ENCODE measurements around the gene ZBED2. TPM values are rescaled to one million over a fixed set of nuclear protein-coding genes. Genes with fewer than 3 reads are reported as not detected.

Gene ZBED2
- total and polyA plus RNA-seq, 2 experiments from 2014 or later = not detected

- no peak for TF ChIP-seq REST (IDR thresholded peaks at IDR 0.05; ENCODE audit: unreplicated experiment)
- no peak for TF ChIP-seq STAT1 (IDR thresholded peaks at IDR 0.05; ENCODE audit: unreplicated experiment)
- no peak for TF ChIP-seq ZNF331 (CRISPR knock-in tag; IDR thresholded peaks at IDR 0.05; ENCODE audit: low read depth)
These were observed 5.6 kb downstream of the ZBED2 start (continued) for GRCh38 chr3:111589303-111590142.

GRCh38 chr3:111588527-111588926, 6.6 kb downstream of the ZBED2 start:
- H3K4me1 ChIP-seq (ENCODE audit: insufficient read depth) = no peaks in the 10 kb centered on the region
- no peaks in the 10 kb centered on the region for H4K20me1 ChIP-seq (replicated peaks; ENCODE audit: insufficient read depth)
- peaks cover 24% of the 10 kb centered on the region for H3K9me3 Mint-ChIP-seq
- H3K36me3 Mint-ChIP-seq (ENCODE audit: low read depth) = peaks cover 9% of the 10 kb centered on the region; the same call in 2 of the 3 replicates
- no peak overlapping the region for H3K27ac Mint-ChIP-seq
- no peaks in the 10 kb centered on the region for H3K79me2 ChIP-seq (replicated peaks; ENCODE audit: insufficient read depth)
- no peaks in the 10 kb centered on the region for H3F3A ChIP-seq (replicated peaks; ENCODE audit: low read depth)
- no peak overlapping the region for H2AFZ ChIP-seq
- H3K27me3 Mint-ChIP-seq (ENCODE audit: insufficient read depth, low read depth, poor library complexity) = no peaks in the 10 kb centered on the region
- ATAC-seq (no peak), DNase-seq (ENCODE audit: low spot score) (no peak)
- H3K27me3 ChIP-seq (ENCODE audit: insufficient read depth) = no peaks in the 10 kb centered on the region
- peaks cover 3% of the 10 kb centered on the region; the same call in 1 of the 2 replicates for H3K9me2 ChIP-seq (ENCODE audit: insufficient read depth)
- no peak overlapping the region for H3K4me3 ChIP-seq
- H3K4me1 Mint-ChIP-seq = no peaks in the 10 kb centered on the region; the same call in 2 of the 3 replicates
- no peaks in the 10 kb centered on the region for H3K36me3 ChIP-seq (ENCODE audit: insufficient read depth)
- no peak overlapping the region for H3K4me2 ChIP-seq
- no peak overlapping the region for H3K4me3 Mint-ChIP-seq
- H3K27ac ChIP-seq (ENCODE audit: low read depth) = no peak overlapping the region
- TF ChIP-seq NANOG (IDR thresholded peaks at IDR 0.05; ENCODE audit: borderline replicate concordance) = no peak
- TF ChIP-seq ZNF331 (CRISPR knock-in tag; IDR thresholded peaks at IDR 0.05; ENCODE audit: low read depth) = no peak
- no peak for TF ChIP-seq ZNF114 (CRISPR knock-in tag; IDR thresholded peaks at IDR 0.05)
- TF ChIP-seq CTCF (conservative IDR thresholded peaks at IDR 0.05; ENCODE audit: low read depth in 2 of 2) = no peak
- no peak for TF ChIP-seq POLR2AphosphoS5 (IDR thresholded peaks at IDR 0.05; ENCODE audit: low read depth)
- no peak for TF ChIP-seq STAT1 (IDR thresholded peaks at IDR 0.05; ENCODE audit: unreplicated experiment)
- no peak for TF ChIP-seq EZH2 (IDR thresholded peaks at IDR 0.05; ENCODE audit: low read depth, unreplicated experiment)
- no peak for TF ChIP-seq CREB1 (CRISPR knock-in tag; IDR thresholded peaks at IDR 0.05; ENCODE audit: low read depth)
- no peak for TF ChIP-seq ZNF462 (CRISPR knock-in tag; IDR thresholded peaks at IDR 0.05)

Data from GM23338 (cell line).